ENCODE data around the gene PLK2.

GRCh38 chr5:58493141-58493540 is 33.3 kb upstream of the PLK2 start:
- TF ChIP-seq CTCF (IDR thresholded peaks at IDR 0.05) (no peak), ZFX (IDR thresholded peaks at IDR 0.05; ENCODE audit: borderline replicate concordance) (no peak)
